BLaER1 (cell line): ENCODE data around the gene GUCY2D.
A peak's percentile ranks its signal among the peaks of the same experiment; 100 is the strongest.

Source experiments
- H3K27ac ChIP-seq: shearing (Covaris generic); formaldehyde crosslinking; 2 replicates; pipeline ENCODE4 v1.8.1; 2022
- H3K27me3 ChIP-seq: shearing (Covaris generic); formaldehyde crosslinking; 2 replicates; pipeline ENCODE4 v1.8.1; 2022
- H3K36me3 ChIP-seq: shearing (Covaris generic); formaldehyde crosslinking; 2 replicates; pipeline ENCODE4 v1.8.1; 2022
- H3K4me1 ChIP-seq: shearing (Covaris generic); formaldehyde crosslinking; 2 replicates; pipeline ENCODE4 v1.8.1; 2022
- H3K4me2 ChIP-seq: shearing (Covaris generic); formaldehyde crosslinking; 2 replicates; pipeline ENCODE4 v1.8.1; 2022
- H3K4me3 ChIP-seq: shearing (Covaris generic); formaldehyde crosslinking; 2 replicates; pipeline ENCODE4 v1.8.1; 2022
- H3K9ac ChIP-seq: shearing (Covaris generic); formaldehyde crosslinking; 2 replicates; pipeline ENCODE4 v1.8.1; 2022
- H3K9me3 ChIP-seq: shearing (Covaris generic); formaldehyde crosslinking; 2 replicates; pipeline ENCODE4 v1.8.1; 2022
- H4K20me1 ChIP-seq: shearing (Covaris generic); formaldehyde crosslinking; 2 replicates; pipeline ENCODE4 v1.8.1; 2022
- Cebpa-rat ChIP-seq: shearing (Covaris generic); IDR thresholded peaks from 2 replicates; pipeline ENCODE4 v1.8.1; 2022

GUCY2D gene

DNA sequence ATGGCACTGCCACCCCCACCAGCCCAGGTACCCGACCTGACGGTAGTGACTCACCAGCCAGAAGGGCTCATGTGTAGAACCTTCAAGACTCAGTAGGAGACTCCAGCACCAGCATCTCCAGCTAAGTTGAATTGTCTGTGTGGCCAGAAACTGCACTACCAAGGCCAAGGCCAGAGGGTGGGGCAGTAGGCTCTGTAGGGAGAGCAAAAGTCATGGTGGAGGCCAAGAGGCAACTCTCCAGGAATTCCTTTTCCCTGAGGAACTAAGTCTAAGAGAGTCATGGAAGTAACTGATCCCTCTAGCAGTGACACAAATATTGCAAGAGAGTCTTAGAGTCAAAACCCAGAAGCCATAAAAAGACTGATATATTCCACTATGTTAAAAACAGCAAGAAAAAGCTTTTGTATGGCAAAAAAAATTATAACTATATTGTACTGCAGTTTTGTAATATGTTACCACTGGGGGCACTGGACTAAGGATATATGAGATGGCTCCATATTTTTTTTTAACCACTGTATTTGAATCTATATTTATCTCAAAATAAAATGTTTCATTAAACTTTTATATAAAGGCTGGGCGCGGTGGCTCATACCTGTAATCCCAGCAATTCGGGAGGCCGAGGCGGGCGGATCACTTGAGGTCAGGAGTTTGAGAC is 30.2 kb upstream of the GUCY2D start:
- TF ChIP-seq Cebpa-rat, result no peak
- H3K36me3 ChIP-seq, result no peaks in the 10 kb centered on the region
- H3K4me2 ChIP-seq, result no peak overlapping the region
- no peaks in the 10 kb centered on the region for H4K20me1 ChIP-seq
- H3K9me3 ChIP-seq, result peaks cover 29% of the 10 kb centered on the region
- H3K27ac ChIP-seq, result no peak overlapping the region
- H3K9ac ChIP-seq, result no peak overlapping the region
- no peak overlapping the region for H3K4me3 ChIP-seq
- no peaks in the 10 kb centered on the region for H3K4me1 ChIP-seq
- H3K27me3 ChIP-seq, result no peaks in the 10 kb centered on the region

DNA sequence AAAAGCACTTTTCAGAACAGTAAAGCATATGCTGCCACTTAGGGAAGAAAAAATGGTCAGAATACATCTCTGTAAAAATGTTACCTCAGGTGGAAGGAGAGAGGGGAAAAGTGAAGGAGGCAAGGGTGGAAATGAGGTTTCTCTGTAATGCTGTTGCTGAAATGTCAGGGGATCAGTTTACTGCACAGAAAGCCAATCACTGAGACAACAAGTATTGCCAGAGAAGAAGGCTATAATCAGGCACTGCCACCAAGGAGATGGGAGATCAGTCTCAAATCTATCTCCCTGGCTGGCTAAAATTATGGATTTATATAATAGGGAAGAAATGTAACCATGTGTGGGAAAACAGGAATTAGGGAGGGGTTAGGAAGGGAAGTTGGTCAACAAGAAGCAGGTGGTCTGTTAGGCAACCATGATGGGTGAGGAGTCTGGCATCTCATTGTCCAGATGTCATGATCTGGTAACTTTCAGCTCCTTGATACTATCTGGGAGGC is 27.7 kb upstream of the GUCY2D start:
- Histone ChIP-seq H4K20me1 (no peaks in the 10 kb centered on the region), H3K9me3 (peaks cover 29% of the 10 kb centered on the region), H3K9ac (no peak overlapping the region), H3K4me2 (no peak overlapping the region), H3K27me3 (no peaks in the 10 kb centered on the region), H3K4me3 (no peak overlapping the region), H3K36me3 (no peaks in the 10 kb centered on the region), H3K27ac (no peak overlapping the region), H3K4me1 (no peaks in the 10 kb centered on the region)
- TF ChIP-seq Cebpa-rat, result no peak

DNA sequence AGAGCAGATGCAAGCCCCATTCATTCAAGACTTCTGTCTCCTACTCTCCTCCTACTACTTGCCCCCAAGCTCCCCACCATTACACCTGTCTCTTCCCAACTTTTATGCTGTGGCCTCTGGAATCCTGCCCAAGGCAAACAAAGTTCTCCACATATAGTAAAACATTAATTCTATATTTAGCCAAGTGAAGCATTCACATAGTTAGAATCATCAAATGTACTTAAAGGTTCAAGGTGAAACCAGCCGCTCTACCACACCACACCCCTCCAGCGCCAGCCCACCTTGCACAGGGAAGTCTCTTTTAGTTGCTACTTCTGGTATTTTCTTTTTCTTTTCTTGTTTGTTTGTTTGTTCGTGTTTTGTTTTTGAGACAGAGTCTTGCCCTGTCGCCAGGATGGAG is 25.4 kb upstream of the GUCY2D start:
- no peak overlapping the region for H3K4me3 ChIP-seq
- TF ChIP-seq Cebpa-rat, result no peak

DNA sequence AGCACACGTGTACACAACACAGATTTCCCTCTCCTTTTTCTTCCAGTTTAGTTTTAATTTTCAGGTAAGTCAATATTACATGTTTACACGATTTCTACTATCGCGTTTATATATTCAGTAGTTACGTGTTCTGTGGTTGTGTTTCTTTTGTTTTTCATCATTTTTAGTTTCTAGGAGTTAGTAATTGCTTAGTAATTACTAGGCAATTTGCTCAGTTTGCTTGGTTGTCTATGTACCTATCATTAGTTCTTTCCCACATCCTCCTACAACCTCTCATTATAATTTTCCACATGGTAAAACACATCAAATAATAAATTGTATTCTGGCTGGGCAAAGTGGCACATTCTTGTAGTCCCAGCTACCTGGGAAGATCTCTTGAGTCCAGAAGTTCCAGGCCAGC is 24.6 kb upstream of the GUCY2D start:
- Histone ChIP-seq H3K9ac (no peak overlapping the region), H3K4me3 (no peak overlapping the region), H3K27ac (no peak overlapping the region), H4K20me1 (no peaks in the 10 kb centered on the region), H3K9me3 (peaks cover 29% of the 10 kb centered on the region), H3K4me2 (no peak overlapping the region), H3K4me1 (no peaks in the 10 kb centered on the region), H3K27me3 (no peaks in the 10 kb centered on the region), H3K36me3 (no peaks in the 10 kb centered on the region)
- no peak for TF ChIP-seq Cebpa-rat

More for the DNA sequence above, 25.4 kb upstream of the GUCY2D start:
- no peak overlapping the region for H3K4me2 ChIP-seq
- H3K4me1 ChIP-seq, result no peaks in the 10 kb centered on the region
- no peak overlapping the region for H3K9ac ChIP-seq
- H3K9me3 ChIP-seq, result peaks cover 29% of the 10 kb centered on the region
- no peaks in the 10 kb centered on the region for H4K20me1 ChIP-seq
- H3K27me3 ChIP-seq, result no peaks in the 10 kb centered on the region
- no peak overlapping the region for H3K27ac ChIP-seq
- H3K36me3 ChIP-seq, result no peaks in the 10 kb centered on the region

DNA sequence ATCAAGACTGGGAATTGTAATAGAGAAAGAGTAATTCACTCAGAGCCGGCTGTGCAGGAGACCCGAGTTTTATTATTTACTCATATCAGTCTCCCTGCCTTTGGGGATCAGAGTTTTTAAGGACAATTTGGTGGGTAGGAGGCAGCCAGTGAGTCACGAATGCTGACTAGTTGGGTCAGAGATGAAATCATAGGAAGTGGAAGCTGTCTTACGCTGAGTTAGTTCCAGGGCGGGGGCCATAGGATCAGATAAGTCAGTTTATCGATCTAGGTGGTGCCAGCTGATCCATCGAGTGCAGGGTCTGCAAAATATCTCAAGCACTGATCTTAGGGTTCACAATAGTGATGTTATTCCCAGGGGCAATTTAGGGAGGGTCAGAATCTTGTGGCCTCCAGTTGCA is 20.2 kb upstream of the GUCY2D start:
- TF ChIP-seq Cebpa-rat, result no peak
- H3K36me3 ChIP-seq, result no peaks in the 10 kb centered on the region
- no peaks in the 10 kb centered on the region for H3K4me1 ChIP-seq
- H3K4me2 ChIP-seq, result no peak overlapping the region
- H3K27ac ChIP-seq, result no peak overlapping the region
- no peaks in the 10 kb centered on the region for H3K27me3 ChIP-seq
- no peak overlapping the region for H3K9ac ChIP-seq
- no peak overlapping the region for H3K4me3 ChIP-seq
- no peaks in the 10 kb centered on the region for H3K9me3 ChIP-seq
- no peaks in the 10 kb centered on the region for H4K20me1 ChIP-seq

DNA sequence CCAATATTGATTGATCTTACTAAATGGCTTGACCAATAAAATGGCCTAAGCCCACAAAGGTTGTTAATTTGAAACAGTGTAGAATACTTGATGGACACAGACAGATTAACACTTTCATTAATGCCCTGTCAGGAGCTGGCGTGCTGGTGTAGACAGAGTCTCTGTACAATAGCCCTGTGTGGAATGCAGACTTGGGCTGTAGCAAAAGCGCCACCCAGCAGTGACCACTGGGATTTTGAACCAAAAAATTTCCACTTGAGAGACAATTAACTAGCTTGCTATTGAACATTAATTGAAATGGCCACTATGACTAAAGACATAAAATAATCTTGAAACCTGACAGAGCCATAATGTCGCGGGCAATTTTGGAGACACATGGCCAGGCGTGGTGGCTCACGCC is 19.7 kb upstream of the GUCY2D start:
- no peak for TF ChIP-seq Cebpa-rat
- no peaks in the 10 kb centered on the region for H3K27me3 ChIP-seq
- no peak overlapping the region for H3K9ac ChIP-seq
- no peaks in the 10 kb centered on the region for H3K9me3 ChIP-seq
- H4K20me1 ChIP-seq, result no peaks in the 10 kb centered on the region
- H3K4me1 ChIP-seq, result no peaks in the 10 kb centered on the region
- no peak overlapping the region for H3K4me2 ChIP-seq
- no peak overlapping the region for H3K4me3 ChIP-seq
- no peaks in the 10 kb centered on the region for H3K36me3 ChIP-seq
- H3K27ac ChIP-seq, result no peak overlapping the region

DNA sequence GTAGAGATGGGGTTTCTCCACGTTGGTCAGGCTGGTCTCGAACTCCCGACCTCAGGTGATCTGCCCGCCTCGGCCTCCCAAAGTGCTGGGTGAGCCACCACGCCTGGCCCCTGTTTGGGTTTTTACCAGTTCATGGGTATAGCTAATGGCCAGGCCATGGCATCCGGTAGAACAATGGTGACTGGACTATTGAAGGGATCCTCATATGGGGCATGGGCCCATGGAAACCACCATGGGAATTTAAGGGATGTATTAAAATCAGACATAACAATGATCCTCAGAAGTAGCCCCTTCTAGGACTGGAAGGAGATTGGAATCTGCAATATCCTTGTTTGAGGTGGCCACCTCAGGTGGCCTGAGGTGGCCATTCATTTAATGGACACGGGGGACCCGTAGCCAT is 17.5 kb upstream of the GUCY2D start:
- no peaks in the 10 kb centered on the region for H4K20me1 ChIP-seq
- H3K4me1 ChIP-seq, result peaks cover 12% of the 10 kb centered on the region
- no peak overlapping the region for H3K27ac ChIP-seq
- H3K4me2 ChIP-seq, result no peak overlapping the region
- H3K27me3 ChIP-seq, result no peaks in the 10 kb centered on the region
- H3K9ac ChIP-seq, result no peak overlapping the region
- H3K9me3 ChIP-seq, result no peaks in the 10 kb centered on the region
- TF ChIP-seq Cebpa-rat, result no peak
- H3K4me3 ChIP-seq, result no peak overlapping the region
- H3K36me3 ChIP-seq, result no peaks in the 10 kb centered on the region

DNA sequence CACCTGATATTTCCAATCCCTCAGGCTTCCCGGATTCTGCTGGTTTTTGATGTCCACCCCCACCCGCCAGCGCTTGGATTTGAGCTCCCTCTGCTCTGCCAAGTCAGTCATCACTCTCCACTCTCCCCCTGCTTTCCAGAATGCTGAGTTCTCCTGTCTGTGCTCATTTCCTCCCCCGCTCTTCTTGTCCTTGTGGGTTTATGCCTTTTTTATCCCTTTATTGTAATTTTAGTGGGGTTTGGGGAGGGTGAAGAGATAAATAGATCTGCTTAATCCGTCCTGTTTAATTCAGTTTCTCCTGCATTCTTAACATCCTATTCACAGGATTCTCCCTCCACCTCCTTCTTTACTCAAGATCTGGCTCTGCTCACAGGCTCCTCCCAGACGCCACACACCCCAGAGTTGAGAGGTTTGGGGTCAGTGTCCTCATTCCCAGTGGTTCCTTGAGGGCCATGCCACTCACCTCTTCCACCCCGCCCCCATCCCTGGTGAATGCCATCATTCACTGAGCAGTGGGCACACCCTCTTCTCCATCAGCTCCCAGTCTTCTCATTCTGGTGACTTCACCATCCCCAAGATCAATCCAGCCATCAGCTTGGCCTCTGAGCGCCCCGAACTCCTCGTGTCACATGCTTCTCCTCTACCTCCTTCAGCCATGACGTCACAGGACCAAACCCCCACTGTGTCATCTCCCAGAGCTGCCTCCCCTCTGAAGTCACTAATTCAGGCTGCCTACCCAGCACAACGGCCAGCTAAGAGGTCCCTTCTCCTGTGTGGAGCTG is 15.1 kb upstream of the GUCY2D start:
- Histone ChIP-seq H3K27ac (no peak overlapping the region), H3K4me3 (no peak overlapping the region), H4K20me1 (no peaks in the 10 kb centered on the region), H3K4me1 (peaks cover 26% of the 10 kb centered on the region), H3K4me2 (no peak overlapping the region), H3K9ac (no peak overlapping the region), H3K36me3 (no peaks in the 10 kb centered on the region), H3K9me3 (no peaks in the 10 kb centered on the region), H3K27me3 (no peaks in the 10 kb centered on the region)
- TF ChIP-seq Cebpa-rat, result no peak

DNA sequence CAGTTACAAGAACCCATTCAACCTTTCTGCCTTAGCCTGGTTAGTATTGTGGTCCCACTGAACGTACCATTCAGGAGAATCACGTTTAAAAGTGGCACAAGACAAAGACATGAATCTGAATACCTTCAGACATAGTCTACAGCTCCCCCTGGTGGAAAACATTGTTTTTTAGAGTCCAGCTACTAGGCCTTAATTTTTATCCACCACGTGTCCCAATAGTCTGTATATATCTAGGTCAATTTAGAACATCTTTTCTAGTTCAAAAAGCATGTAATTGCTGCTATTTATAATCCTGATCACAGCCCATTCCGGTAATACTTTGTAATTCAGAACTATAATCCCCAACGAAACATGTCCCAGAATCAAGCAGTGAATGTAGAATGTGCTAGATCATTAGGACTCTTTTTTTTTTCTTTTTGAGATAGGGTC is 13.7 kb upstream of the GUCY2D start:
- Histone ChIP-seq H3K4me1 (peaks cover 26% of the 10 kb centered on the region), H4K20me1 (no peaks in the 10 kb centered on the region), H3K36me3 (no peaks in the 10 kb centered on the region), H3K4me2 (peak overlapping the region; percentile 91), H3K9me3 (no peaks in the 10 kb centered on the region), H3K27me3 (no peaks in the 10 kb centered on the region), H3K4me3 (no peak overlapping the region), H3K9ac (no peak overlapping the region), H3K27ac (no peak overlapping the region)
- no peak for TF ChIP-seq Cebpa-rat
